Left ventricle myocardium inferior (tissue), 1 donor: ENCODE results near the gene EEA1. TPM values are rescaled to one million over a fixed set of nuclear protein-coding genes. Genes with fewer than 3 reads are reported as not detected.

ENCODE experiments used
- DNase-seq: peaks from one replicate; pipeline ENCODE4 v3.0.0-alpha.2; 2020
- H3K27ac ChIP-seq: fragments of 200-600 bp; replicated peaks from 2 replicates; pipeline ENCODE4 v1.8.0; 2021
- H3K27me3 ChIP-seq: fragments of 200-600 bp; 2 replicates; pipeline ENCODE4 v1.8.0; 2021; ENCODE audit warnings: low read depth
- H3K36me3 ChIP-seq: fragments of 200-600 bp; 2 replicates; pipeline ENCODE4 v1.8.0; 2021
- H3K4me1 ChIP-seq: fragments of 200-600 bp; 2 replicates; pipeline ENCODE4 v1.8.0; 2021
- H3K4me3 ChIP-seq: fragments of 200-600 bp; 2 replicates; pipeline ENCODE4 v1.8.0; 2021; ENCODE audit warnings: mild to moderate bottlenecking, moderate library complexity
- H3K9me3 ChIP-seq: fragments of 200-600 bp; replicated peaks from 2 replicates; pipeline ENCODE4 v1.8.0; 2021
- CTCF ChIP-seq: fragments of 200-600 bp; IDR thresholded peaks from 2 replicates; pipeline ENCODE4 v1.8.0; 2021; ENCODE audit warnings: antibody characterized with exemption, mild to moderate bottlenecking, borderline replicate concordance
- intact Hi-C: fragments of 100-400 bp; cut with micrococcal nuclease; formaldehyde crosslinking; loops from one replicate; pipeline ENCODE4 v1.11.0; 2022
- total RNA-seq: library from RNA; stranded (reverse); fragmentation: NEBNext Ultra II Directional; extraction: Animal tissue kit (Norgen Biotek cat#: 25700); gene quantifications from one replicate; pipeline ENCODE4 v1.2.1, GENCODE V29; 2021
- donor health status: DM: no; HTN: yes; CAD: no; lungs with severe emphysema.

The EEA1 gene
- total RNA-seq, 1 donor from 2014 or later, result 23.9 TPM

- H3K27ac ChIP-seq, result no peak overlapping the region
- intact Hi-C loops, result no loop called here
- H3K4me1 ChIP-seq, result no peaks in the 10 kb centered on the region
- no peak for DNase-seq
- no peak for TF ChIP-seq CTCF
- no peaks in the 10 kb centered on the region for H3K36me3 ChIP-seq
- no peaks in the 10 kb centered on the region for H3K27me3 ChIP-seq
- no peaks in the 10 kb centered on the region for H3K9me3 ChIP-seq
- no peak overlapping the region for H3K4me3 ChIP-seq
Measured at GRCh38 chr12:92945659-92946220, 16.6 kb upstream of the EEA1 start.

GRCh38 chr12:92943482-92944250 is 14.6 kb upstream of the EEA1 start:
- DNase-seq, result no peak
- no peak overlapping the region for H3K27ac ChIP-seq
- H3K27me3 ChIP-seq, result no peaks in the 10 kb centered on the region
- H3K4me1 ChIP-seq, result no peaks in the 10 kb centered on the region
- no peak for TF ChIP-seq CTCF
- intact Hi-C loops, result no loop called here
- H3K36me3 ChIP-seq, result no peaks in the 10 kb centered on the region
- no peak overlapping the region for H3K4me3 ChIP-seq
- H3K9me3 ChIP-seq, result no peaks in the 10 kb centered on the region

- H3K27me3 ChIP-seq, result no peaks in the 10 kb centered on the region
Measured at GRCh38 chr12:92942905-92943304, 13.8 kb upstream of the EEA1 start.

GRCh38 chr12:92939116-92939515 is 10.0 kb upstream of the EEA1 start:
- no peaks in the 10 kb centered on the region for H3K9me3 ChIP-seq
- intact Hi-C loops, result no loop called here
- TF ChIP-seq CTCF, result no peak
- H3K27me3 ChIP-seq, result no peaks in the 10 kb centered on the region
- no peak overlapping the region for H3K4me3 ChIP-seq
- H3K36me3 ChIP-seq, result no peaks in the 10 kb centered on the region
- H3K27ac ChIP-seq, result no peak overlapping the region
- H3K4me1 ChIP-seq, result no peaks in the 10 kb centered on the region
- no peak for DNase-seq

More at GRCh38 chr12:92942905-92943304, 13.8 kb upstream of the EEA1 start:
- H3K4me3 ChIP-seq, result no peak overlapping the region
- H3K27ac ChIP-seq, result no peak overlapping the region
- no peak for TF ChIP-seq CTCF
- H3K4me1 ChIP-seq, result no peaks in the 10 kb centered on the region
- DNase-seq, result no peak
- H3K36me3 ChIP-seq, result no peaks in the 10 kb centered on the region
- intact Hi-C loops, result no loop called here
- H3K9me3 ChIP-seq, result no peaks in the 10 kb centered on the region

GRCh38 chr12:92938638-92939037 is 9.5 kb upstream of the EEA1 start:
- TF ChIP-seq CTCF, result no peak
- no peak overlapping the region for H3K4me3 ChIP-seq
- no peaks in the 10 kb centered on the region for H3K27me3 ChIP-seq
- H3K36me3 ChIP-seq, result no peaks in the 10 kb centered on the region
- no peak overlapping the region for H3K27ac ChIP-seq
- H3K4me1 ChIP-seq, result no peaks in the 10 kb centered on the region
- no peaks in the 10 kb centered on the region for H3K9me3 ChIP-seq
- intact Hi-C loops, result no loop called here
- DNase-seq, result no peak
